8988T (cell line): ENCODE results near the gene PDXK.

Source experiments
- DNase-seq: peaks from one replicate; pipeline ENCODE4 v3.0.0; 2011

Gene PDXK

GRCh38 chr21:43744725-43745124 lies 25.8 kb downstream of the PDXK start:
- DNase-seq = no peak

- DNase-seq = no peak
Observed at GRCh38 chr21:43745772-43746517, 27.0 kb downstream of the PDXK start.

GRCh38 chr21:43748622-43749021 lies 29.7 kb downstream of the PDXK start:
- no peak for DNase-seq

- DNase-seq = no peak
Observed at GRCh38 chr21:43749651-43750262, 30.8 kb downstream of the PDXK start.

GRCh38 chr21:43750339-43751033 lies 31.6 kb downstream of the PDXK start:
- DNase-seq = no peak

- DNase-seq = no peak
Observed at GRCh38 chr21:43751955-43752591, 33.1 kb downstream of the PDXK start.

GRCh38 chr21:43752758-43753438 lies 34.0 kb downstream of the PDXK start:
- no peak for DNase-seq

GRCh38 chr21:43753439-43753799 lies 34.5 kb downstream of the PDXK start:
- no peak for DNase-seq

GRCh38 chr21:43754948-43755781 lies 36.2 kb downstream of the PDXK start:
- DNase-seq = no peak

- no peak for DNase-seq
Observed at GRCh38 chr21:43755820-43756594, 37.1 kb downstream of the PDXK start.

GRCh38 chr21:43757601-43758000 lies 38.7 kb downstream of the PDXK start:
- DNase-seq = no peak

- DNase-seq = no peak
Observed at GRCh38 chr21:43758111-43758641, 39.2 kb downstream of the PDXK start.

GRCh38 chr21:43758811-43759210 lies 39.9 kb downstream of the PDXK start:
- no peak for DNase-seq

- DNase-seq = no peak
Observed at GRCh38 chr21:43759651-43760050, 40.7 kb downstream of the PDXK start.

- DNase-seq = no peak
Observed at GRCh38 chr21:43760391-43760958, 41.5 kb downstream of the PDXK start.

- DNase-seq = no peak
Observed at GRCh38 chr21:43761886-43762285, 43.0 kb downstream of the PDXK start.

- DNase-seq = no peak
Observed at GRCh38 chr21:43762303-43763128, 43.6 kb downstream of the PDXK start.

- no peak for DNase-seq
Observed at GRCh38 chr21:43763901-43764523, 45.1 kb downstream of the PDXK start.
